Endothelial cell of umbilical vein (primary cell): ENCODE data around the gene RAB35. TPM values are rescaled to one million over a fixed set of nuclear protein-coding genes. Genes with fewer than 3 reads are reported as not detected.

Experiments used
- BruUV-seq: library from RNA; stranded (reverse); fragments of 400-500 nt; replicated peaks from 2 replicates; lab custom pipeline; 2021; lab: Mats Ljungman, UMichigan
- CTCF ChIA-PET: fragments of 300-600, 350-600 bp; sonication (Branson Sonifier 250); formaldehyde crosslinking; loops from one replicate; lab custom pipeline; 2021; ENCODE audit warnings: antibody characterized with exemption, inconsistent platforms; lab: Charles Lee
- POLR2A ChIA-PET: fragments of 300-600, 350-600 bp; sonication (Branson Sonifier 250); formaldehyde crosslinking; loops from one replicate; lab custom pipeline; 2021; ENCODE audit warnings: antibody characterized with exemption, inconsistent platforms; lab: Charles Lee
- DNase-seq: peaks from one replicate; pipeline ENCODE4 v3.0.0-alpha.2; 2011; ENCODE audit warnings: low read depth, low spot score
- FAIRE-seq: peaks from 2 replicates; lab custom pipeline; 2011; peaks lifted over from hg19 to GRCh38; lab: Jason Lieb, UNC
- H2AFZ ChIP-seq: 2 replicates; pipeline ENCODE4 v1.6.0; 2012; ENCODE audit warnings: low read depth, low read length, control low read depth, inconsistent platforms
- H3K27ac ChIP-seq: 2 replicates; pipeline ENCODE4 v1.5.1; 2011; ENCODE audit warnings: low read depth, mild to moderate bottlenecking, control low read depth, low read length, moderate library complexity; ENCODE audit not compliant: insufficient read depth
- H3K27me3 ChIP-seq, 2 experiments: 2 replicates each; pipeline versions ENCODE4 v1.6.0 to v1.6.1; 2011; ENCODE audit warnings: low read length in 2 of 2, mixed read lengths in 1 of 2; ENCODE audit not compliant: control insufficient read depth in 2 of 2, insufficient read depth in 2 of 2
- H3K36me3 ChIP-seq, 2 experiments: 2 replicates in 1 of 2; 3 replicates in 1 of 2; pipeline ENCODE4 v1.5.1; 2011; ENCODE audit warnings: low read length in 2 of 2, mild to moderate bottlenecking in 1 of 2, moderate library complexity in 1 of 2; ENCODE audit not compliant: control insufficient read depth in 2 of 2, insufficient read depth in 2 of 2; ENCODE audit errors: extremely low read depth in 1 of 2
- H3K4me1 ChIP-seq: 3 replicates; pipeline ENCODE4 v1.5.1; 2011; ENCODE audit warnings: mild to moderate bottlenecking, low read length; ENCODE audit not compliant: control insufficient read depth, insufficient read depth; ENCODE audit errors: extremely low read depth
- H3K4me2 ChIP-seq: 2 replicates; pipeline ENCODE4 v1.6.1; 2011; ENCODE audit warnings: low read length, control low read depth, mixed read lengths; ENCODE audit not compliant: insufficient read depth
- H3K4me3 ChIP-seq, 3 experiments: fragments of 200-600 bp in 1 of 3; sonication (generic), shearing (Covaris generic) in 1 of 3; replicated peaks in 1 of 3; 2 replicates each; pipeline ENCODE4 v1.5.1; 2011 to 2016; ENCODE audit warnings: control low read depth in 3 of 3, low read length in 3 of 3, mild to moderate bottlenecking in 2 of 3, inconsistent platforms in 1 of 3, low read depth in 1 of 3, moderate library complexity in 1 of 3; ENCODE audit not compliant: insufficient read depth in 1 of 3
- H3K79me2 ChIP-seq: 2 replicates; pipeline ENCODE4 v1.6.0; 2012; ENCODE audit warnings: low read length, inconsistent platforms; ENCODE audit not compliant: control insufficient read depth, insufficient read depth
- H3K9ac ChIP-seq: replicated peaks from 2 replicates; pipeline ENCODE3; 2011; ENCODE audit warnings: low read length, control low read depth; ENCODE audit not compliant: insufficient read depth; ENCODE audit errors: extremely low read depth
- H3K9me1 ChIP-seq: replicated peaks from 3 replicates; pipeline ENCODE4 v1.6.0; 2011; ENCODE audit warnings: mild to moderate bottlenecking, low read length; ENCODE audit not compliant: control insufficient read depth, insufficient read depth; ENCODE audit errors: extremely low read depth
- H3K9me3 ChIP-seq: replicated peaks from 2 replicates; pipeline ENCODE4 v1.5.1; 2012; ENCODE audit warnings: low read length, inconsistent platforms; ENCODE audit not compliant: control insufficient read depth, insufficient read depth
- H4K20me1 ChIP-seq: replicated peaks from 2 replicates; pipeline ENCODE3; 2011; ENCODE audit warnings: mild to moderate bottlenecking, low read length; ENCODE audit not compliant: control insufficient read depth, insufficient read depth; ENCODE audit errors: extremely low read depth
- EZH2 ChIP-seq: IDR thresholded peaks from 2 replicates; pipeline ENCODE4 v1.6.1; 2012; ENCODE audit warnings: borderline replicate concordance, low read depth, mild to moderate bottlenecking, moderate library complexity, low read length, inconsistent platforms; ENCODE audit not compliant: severe bottlenecking
- FOS ChIP-seq: IDR thresholded peaks from 2 replicates; pipeline ENCODE4 v1.6.1; 2011; ENCODE audit warnings: mild to moderate bottlenecking, low read length, moderate library complexity, borderline replicate concordance; ENCODE audit not compliant: insufficient read depth
- GATA2 ChIP-seq: IDR thresholded peaks from 2 replicates; pipeline ENCODE4 v1.7.0; 2011; ENCODE audit warnings: low read depth, mild to moderate bottlenecking, moderate library complexity, mixed read lengths, low read length; ENCODE audit not compliant: insufficient read length, insufficient read depth
- JUN ChIP-seq: IDR thresholded peaks from 2 replicates; pipeline ENCODE4 v1.6.1; 2011; ENCODE audit warnings: borderline replicate concordance, low read depth; ENCODE audit not compliant: insufficient read length, insufficient read depth
- MYC ChIP-seq: IDR thresholded peaks from one replicate; pipeline ENCODE4 v1.6.1; 2011; ENCODE audit warnings: mild to moderate bottlenecking, low read depth, low read length
- POLR2A ChIP-seq: IDR thresholded peaks from 2 replicates; pipeline ENCODE4 v1.6.1; 2012; ENCODE audit warnings: low read depth, mild to moderate bottlenecking, control low read depth, low read length
- POLR2AphosphoS5 ChIP-seq: IDR thresholded peaks from 2 replicates; pipeline ENCODE4 v1.6.1; 2012; ENCODE audit warnings: low read depth, mild to moderate bottlenecking, control low read depth, low read length, moderate library complexity; ENCODE audit not compliant: insufficient read depth
- dilution Hi-C: fragments of 300-500 bp; cut with MboI; formaldehyde crosslinking; loops from one replicate; pipeline ENCODE4 v1.15.0; 2019; ENCODE audit warnings: low sequenced_read_pairs; ENCODE audit not compliant: extremely low pct_ligation_motif_present
- intact Hi-C: fragments of 100-400 bp; cut with micrococcal nuclease; formaldehyde crosslinking; loops from one replicate; pipeline ENCODE4 v1.10.0; 2022
- polyA plus RNA-seq, 4 experiments: library from polyadenylated mRNA; depleted of rRNA in 3 of 4; stranded (reverse) in 3 of 4; unstranded in 1 of 4; fragments of >200 nt; gene quantifications; 2 replicates each; pipeline versions ENCODE4 v1.2.1 to v1.2.3, GENCODE V29; 2011 to 2012; ENCODE audit warnings: missing spikeins in 1 of 4
- total RNA-seq: library from RNA; stranded (reverse); gene quantifications from 2 replicates; pipeline ENCODE4 v1.2.3, GENCODE V29; 2021
- TF ChIP-seq, protein P1 (sequence below): IDR thresholded peaks from 2 replicates; pipeline ENCODE4 v1.6.1; 2011; ENCODE audit not compliant: insufficient read depth, insufficient read length
- TF ChIP-seq, protein P2 (sequence below), 2 donors: IDR thresholded peaks; 1 replicate in 1 of 2; 2 replicates in 1 of 2; pipeline ENCODE4 v1.5.1; 2011; ENCODE audit warnings: low read length in 2 of 2, mild to moderate bottlenecking in 2 of 2, moderate library complexity in 2 of 2, control low read depth in 1 of 2, inconsistent platforms in 1 of 2, low read depth in 1 of 2; ENCODE audit not compliant: insufficient read depth in 1 of 2; ENCODE audit errors: extremely low read depth in 1 of 2

RAB35 gene
- total and polyA plus RNA-seq, 2 donors (not counting 3 experiments of a cell fraction or from before 2014, with no cell fraction given): 70.5 to 80.3 TPM

DNA sequence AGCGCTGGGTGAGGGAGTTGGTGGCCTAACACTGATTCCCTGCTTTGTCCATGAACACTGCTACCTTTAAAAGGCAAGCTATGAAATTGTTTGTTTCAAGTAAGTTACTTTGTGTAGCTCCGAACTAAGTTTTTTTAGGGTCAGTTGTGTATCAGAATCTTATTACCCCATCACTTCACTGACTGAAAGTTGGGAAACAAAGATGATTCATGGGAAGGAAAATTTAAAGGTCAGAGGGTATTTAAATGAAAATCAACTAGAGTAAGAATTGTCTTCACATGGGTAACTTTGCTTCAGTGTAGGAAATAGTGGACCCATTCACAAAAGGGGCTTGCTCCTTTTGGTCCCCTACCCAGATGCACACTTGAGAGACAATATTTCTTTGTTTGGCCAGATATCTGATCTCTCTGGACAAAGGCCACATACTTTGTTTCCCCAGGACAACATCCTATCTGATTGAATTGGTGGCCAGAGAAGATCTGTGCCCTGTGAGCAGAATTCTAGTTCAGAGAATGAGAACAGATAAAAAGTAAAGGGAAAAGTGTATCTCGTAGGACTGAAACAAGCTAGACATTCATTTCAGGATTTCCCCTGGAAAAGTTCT is 53.5 kb downstream of the RAB35 start:
- no peaks in the 10 kb centered on the region for H3K79me2 ChIP-seq
- H3K27me3 ChIP-seq: peaks cover 32 to 47% of the 10 kb centered on the region in 2 experiments
- H2AFZ ChIP-seq: no peak overlapping the region
- no peak overlapping the region for H3K27ac ChIP-seq
- CTCF ChIA-PET: no interaction called here
- dilution Hi-C loops (no loop called here), intact Hi-C loops (no loop called here)
- H3K9ac ChIP-seq: no peak overlapping the region
- no peak overlapping the region for H3K4me2 ChIP-seq
- H3K4me1 ChIP-seq: no peaks in the 10 kb centered on the region
- no peak for DNase-seq
- no peaks in the 10 kb centered on the region for H3K36me3 ChIP-seq
- H3K9me3 ChIP-seq: no peaks in the 10 kb centered on the region
- no TSS peak for BruUV-seq
- POLR2A ChIA-PET: no interaction called here
- no peaks in the 10 kb centered on the region for H4K20me1 ChIP-seq
- TF ChIP-seq POLR2AphosphoS5 (no peak), JUN (no peak), MYC (no peak), FOS (no peak), POLR2A (no peak), GATA2 (no peak), EZH2 (no peak)
- TF ChIP-seq, protein P1, sequence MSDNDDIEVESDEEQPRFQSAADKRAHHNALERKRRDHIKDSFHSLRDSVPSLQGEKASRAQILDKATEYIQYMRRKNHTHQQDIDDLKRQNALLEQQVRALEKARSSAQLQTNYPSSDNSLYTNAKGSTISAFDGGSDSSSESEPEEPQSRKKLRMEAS: no peak
- TF ChIP-seq, protein P2, sequence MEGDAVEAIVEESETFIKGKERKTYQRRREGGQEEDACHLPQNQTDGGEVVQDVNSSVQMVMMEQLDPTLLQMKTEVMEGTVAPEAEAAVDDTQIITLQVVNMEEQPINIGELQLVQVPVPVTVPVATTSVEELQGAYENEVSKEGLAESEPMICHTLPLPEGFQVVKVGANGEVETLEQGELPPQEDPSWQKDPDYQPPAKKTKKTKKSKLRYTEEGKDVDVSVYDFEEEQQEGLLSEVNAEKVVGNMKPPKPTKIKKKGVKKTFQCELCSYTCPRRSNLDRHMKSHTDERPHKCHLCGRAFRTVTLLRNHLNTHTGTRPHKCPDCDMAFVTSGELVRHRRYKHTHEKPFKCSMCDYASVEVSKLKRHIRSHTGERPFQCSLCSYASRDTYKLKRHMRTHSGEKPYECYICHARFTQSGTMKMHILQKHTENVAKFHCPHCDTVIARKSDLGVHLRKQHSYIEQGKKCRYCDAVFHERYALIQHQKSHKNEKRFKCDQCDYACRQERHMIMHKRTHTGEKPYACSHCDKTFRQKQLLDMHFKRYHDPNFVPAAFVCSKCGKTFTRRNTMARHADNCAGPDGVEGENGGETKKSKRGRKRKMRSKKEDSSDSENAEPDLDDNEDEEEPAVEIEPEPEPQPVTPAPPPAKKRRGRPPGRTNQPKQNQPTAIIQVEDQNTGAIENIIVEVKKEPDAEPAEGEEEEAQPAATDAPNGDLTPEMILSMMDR (IDR thresholded peaks at IDR 0.05; ENCODE audit: extremely low read depth in 1 of 2, insufficient read depth in 1 of 2, low read depth in 1 of 2, low read length in 2 of 2): no peak
- H3K9me1 ChIP-seq: no peaks in the 10 kb centered on the region
- H3K4me3 ChIP-seq: no peak overlapping the region
- FAIRE-seq: no peak
